SK-N-SH treated with all-trans-retinoic acid at 6 μM for 48 hours (cell line): ENCODE measurements around the gene ACSL6.

Source experiments
- CREB5 ChIP-seq: fragments of 250-450 bp; sonication (Bioruptor Pico); IDR thresholded peaks from 2 replicates; pipeline ENCODE4 v1.5.1; 2020; ENCODE audit warnings: low read depth, mild to moderate bottlenecking, moderate library complexity
- OSR1 ChIP-seq: fragments of 250-450 bp; sonication (Bioruptor Pico); IDR thresholded peaks from 2 replicates; pipeline ENCODE4 v1.8.0; 2022; ENCODE audit warnings: moderate library complexity, mild to moderate bottlenecking, inconsistent platforms
- PATZ1 ChIP-seq: fragments of 250-450 bp; sonication (Bioruptor Pico); IDR thresholded peaks from 2 replicates; pipeline ENCODE4 v1.8.0; 2020; ENCODE audit warnings: mild to moderate bottlenecking, moderate library complexity, borderline replicate concordance
- PPARA ChIP-seq: fragments of 250-450 bp; sonication (Bioruptor Pico); IDR thresholded peaks from 2 replicates; pipeline ENCODE4 v1.5.0; 2020; ENCODE audit warnings: mild to moderate bottlenecking, borderline replicate concordance
- SNAI2 ChIP-seq: fragments of 250-450 bp; sonication (Bioruptor Pico); IDR thresholded peaks from 2 replicates; pipeline ENCODE4 v1.5.0; 2020; ENCODE audit warnings: mild to moderate bottlenecking, moderate library complexity
- TSHZ2 ChIP-seq: fragments of 250-450 bp; sonication (Bioruptor Pico); IDR thresholded peaks from 2 replicates; pipeline ENCODE4 v1.5.0; 2020; ENCODE audit warnings: mild to moderate bottlenecking, moderate library complexity
- ZFP30 ChIP-seq: fragments of 450-650 bp; formaldehyde crosslinking; IDR thresholded peaks from 2 replicates; pipeline ENCODE4 v1.5.0; 2022; ENCODE audit warnings: mild to moderate bottlenecking, moderate library complexity
- ZNF70 ChIP-seq: fragments of 450-650 bp; formaldehyde crosslinking; IDR thresholded peaks from 2 replicates; pipeline ENCODE4 v1.5.0; 2020; ENCODE audit warnings: mild to moderate bottlenecking, moderate library complexity
- ZNF8 ChIP-seq: fragments of 450-650 bp; formaldehyde crosslinking; IDR thresholded peaks from 2 replicates; pipeline ENCODE4 v1.5.0; 2020; ENCODE audit warnings: mild to moderate bottlenecking, moderate library complexity

DNA sequence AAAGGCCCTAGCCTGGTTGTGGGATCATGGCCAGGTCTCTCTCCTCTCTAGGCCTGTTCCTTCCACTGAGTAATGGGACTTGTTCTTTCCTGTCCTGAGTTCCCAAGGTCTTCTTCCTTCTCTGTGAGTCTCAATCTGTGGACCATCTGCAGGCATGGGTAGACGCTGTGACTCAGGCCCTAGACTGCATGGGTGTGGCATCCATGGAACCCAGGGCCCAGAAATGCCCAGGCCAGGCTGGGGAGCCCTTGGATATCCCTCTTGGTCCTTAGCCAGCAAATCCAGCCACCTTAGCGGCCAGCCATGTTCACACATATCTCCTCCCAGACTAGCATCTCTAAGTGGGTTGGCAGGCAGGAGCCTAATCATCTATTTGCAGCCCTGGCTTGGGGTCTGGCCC lies 2.3 kb upstream of the ACSL6 start:
- TF ChIP-seq PATZ1 (no peak), OSR1 (CRISPR knock-in tag) (no peak), CREB5 (CRISPR knock-in tag) (no peak), PPARA (CRISPR knock-in tag) (no peak), ZNF70 (CRISPR knock-in tag) (no peak), SNAI2 (CRISPR knock-in tag) (no peak), TSHZ2 (CRISPR knock-in tag) (no peak), ZNF8 (CRISPR knock-in tag) (no peak), ZFP30 (CRISPR knock-in tag) (no peak)
